ENCODE data around the gene NR3C1. TPM values are rescaled to one million over a fixed set of nuclear protein-coding genes. Genes with fewer than 3 reads are reported as not detected.

The NR3C1 gene
- total RNA-seq, 1 experiment from 2014 or later = 31.4 TPM

DNA sequence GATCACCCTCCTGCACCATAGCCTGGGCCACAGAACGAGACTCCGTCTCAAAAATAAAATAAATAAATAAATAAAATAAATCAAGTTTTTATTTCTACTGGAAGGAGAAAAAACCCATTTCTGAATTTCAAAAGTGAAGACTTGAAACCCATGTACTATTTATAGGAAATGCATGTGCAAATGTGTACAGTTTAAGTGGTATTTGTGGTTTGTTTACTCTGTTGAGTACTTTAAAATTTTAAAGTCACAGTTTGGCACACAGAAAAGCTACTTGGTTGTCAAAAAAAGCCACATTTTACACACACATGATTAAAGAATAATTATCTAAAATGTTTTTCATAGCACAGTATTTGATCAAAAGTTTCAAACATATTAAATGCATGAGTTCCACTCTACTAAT is 43.6 kb downstream of the NR3C1 start:
- Mint-ChIP-seq H3K4me1 (peaks cover 34% of the 10 kb centered on the region in 2 experiments), H3K36me3 (ENCODE audit: insufficient read depth in 1 of 3, low read depth in 3 of 3) (peaks cover under 1 to 32% (median 14%) of the 10 kb centered on the region in 3 experiments; a peak in 5 of 7 replicates), H3K27me3 (ENCODE audit: low read depth) (no peaks in the 10 kb centered on the region), H3K4me3 (no peak overlapping the region), H3K27ac (no peak overlapping the region), H3K9me3 (peaks cover 12 to 14% of the 10 kb centered on the region in 2 experiments; a peak in 4 of 5 replicates)
- no peak overlapping the region for H3K14ac ChIP-seq (ENCODE audit: insufficient read depth, low read length)
- H2AK5ac ChIP-seq (ENCODE audit: insufficient read length, low read length) = no peak overlapping the region
- no peak overlapping the region for H2BK15ac ChIP-seq (ENCODE audit: low read depth, low read length)
- no peak overlapping the region for H2BK120ac ChIP-seq (ENCODE audit: low read depth, low read length, poor library complexity, severe bottlenecking)
- no peak overlapping the region for H3K56ac ChIP-seq (ENCODE audit: insufficient read length, low read depth, low read length)
- DNase-seq = no peak
- H4K5ac ChIP-seq (ENCODE audit: insufficient read length, low read depth, low read length) = no peak overlapping the region
- H3K23me2 ChIP-seq (ENCODE audit: insufficient read length, low read depth, low read length, poor library complexity, severe bottlenecking) = no peaks in the 10 kb centered on the region
- peaks cover 3% of the 10 kb centered on the region for H3K9me3 ChIP-seq (ENCODE audit: control insufficient read depth, low read depth, low read length)
- no peak overlapping the region for H3K27ac ChIP-seq (ENCODE audit: insufficient read length, low read depth, low read length)
- no peak overlapping the region for H4K8ac ChIP-seq (replicated peaks; ENCODE audit: insufficient read length, low read depth, low read length)
- H2BK12ac ChIP-seq (ENCODE audit: insufficient read length, low read depth, low read length) = no peak overlapping the region
- H3K18ac ChIP-seq (ENCODE audit: insufficient read length, low read depth, low read length) = no peak overlapping the region
- no peaks in the 10 kb centered on the region for H3K79me2 ChIP-seq (ENCODE audit: insufficient read depth, low read length)
- no peak overlapping the region for H3K9ac ChIP-seq (ENCODE audit: extremely low read depth, insufficient read length, low read length)
- H2AFZ ChIP-seq (ENCODE audit: low read length) = no peak overlapping the region
- H4K91ac ChIP-seq (ENCODE audit: insufficient read length, low read depth, low read length) = no peak overlapping the region
- no peaks in the 10 kb centered on the region for H4K20me1 ChIP-seq (ENCODE audit: control insufficient read depth, insufficient read depth, insufficient read length)
- WGBS (ENCODE audit: extremely low coverage, insufficient read length, low lambda C conversion rate) = no CpG with 5 or more reads among the region's 2 CpGs
- H3T11ph ChIP-seq (ENCODE audit: low read length) = no peak overlapping the region
- no peak overlapping the region for H2BK5ac ChIP-seq (ENCODE audit: insufficient read length, low read length)
- no peaks in the 10 kb centered on the region for H3K4me1 ChIP-seq (ENCODE audit: insufficient read depth, low read length)
- H3K79me1 ChIP-seq (ENCODE audit: insufficient read depth, low read depth, low read length, poor library complexity, severe bottlenecking) = no peaks in the 10 kb centered on the region
- no peak overlapping the region for H3K4ac ChIP-seq (ENCODE audit: low read depth, low read length)
- no peak overlapping the region for H2BK20ac ChIP-seq (ENCODE audit: low read depth, low read length, poor library complexity, severe bottlenecking)
- TF ChIP-seq, protein P1, sequence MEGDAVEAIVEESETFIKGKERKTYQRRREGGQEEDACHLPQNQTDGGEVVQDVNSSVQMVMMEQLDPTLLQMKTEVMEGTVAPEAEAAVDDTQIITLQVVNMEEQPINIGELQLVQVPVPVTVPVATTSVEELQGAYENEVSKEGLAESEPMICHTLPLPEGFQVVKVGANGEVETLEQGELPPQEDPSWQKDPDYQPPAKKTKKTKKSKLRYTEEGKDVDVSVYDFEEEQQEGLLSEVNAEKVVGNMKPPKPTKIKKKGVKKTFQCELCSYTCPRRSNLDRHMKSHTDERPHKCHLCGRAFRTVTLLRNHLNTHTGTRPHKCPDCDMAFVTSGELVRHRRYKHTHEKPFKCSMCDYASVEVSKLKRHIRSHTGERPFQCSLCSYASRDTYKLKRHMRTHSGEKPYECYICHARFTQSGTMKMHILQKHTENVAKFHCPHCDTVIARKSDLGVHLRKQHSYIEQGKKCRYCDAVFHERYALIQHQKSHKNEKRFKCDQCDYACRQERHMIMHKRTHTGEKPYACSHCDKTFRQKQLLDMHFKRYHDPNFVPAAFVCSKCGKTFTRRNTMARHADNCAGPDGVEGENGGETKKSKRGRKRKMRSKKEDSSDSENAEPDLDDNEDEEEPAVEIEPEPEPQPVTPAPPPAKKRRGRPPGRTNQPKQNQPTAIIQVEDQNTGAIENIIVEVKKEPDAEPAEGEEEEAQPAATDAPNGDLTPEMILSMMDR (conservative IDR thresholded peaks at IDR 0.05) = no peak
- H3K23ac ChIP-seq (ENCODE audit: insufficient read length, low read depth, low read length) = no peak overlapping the region
- no peak overlapping the region for H3K4me2 ChIP-seq (ENCODE audit: insufficient read depth, insufficient read length, low read length)
- H3K27me3 ChIP-seq (ENCODE audit: insufficient read depth, low read length) = no peaks in the 10 kb centered on the region

Measured in H9 (cell line).